Right forelimb (tissue), 1 donor: ENCODE data around the gene RNASE9.
"Not testable (repeated sequence)": the region's sequence is repeated elsewhere in the genome, so short reads cannot be mapped to it uniquely, and the experiment has no call there.

ENCODE experiments used
- DNase-seq: peaks from one replicate; pipeline ENCODE4 v3.0.0-alpha.2; 2018

Gene RNASE9

DNA sequence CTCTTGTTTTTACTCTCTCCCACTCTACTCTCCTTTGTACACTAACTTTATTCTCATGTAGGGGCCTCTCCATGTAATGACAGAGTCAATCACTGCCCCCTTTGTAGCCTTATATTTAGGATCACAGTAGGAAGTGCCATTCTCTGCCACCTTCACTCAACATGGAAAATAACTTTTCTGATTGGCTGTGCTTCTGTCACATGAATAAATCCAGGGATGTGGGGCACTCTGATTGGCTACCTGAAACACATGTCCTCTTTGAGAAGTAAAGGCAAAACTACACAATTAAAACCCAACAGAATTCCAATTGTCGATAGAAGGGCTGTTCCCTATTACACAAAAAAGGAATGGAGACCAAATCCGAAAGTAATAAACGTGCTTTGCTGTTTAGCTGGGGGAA, at the start of gene RNASE9:
RNASE9 (minus strand) TSS at position 87 of the 400 bp plus-strand sequence.
- DNase-seq = no peak

DNA sequence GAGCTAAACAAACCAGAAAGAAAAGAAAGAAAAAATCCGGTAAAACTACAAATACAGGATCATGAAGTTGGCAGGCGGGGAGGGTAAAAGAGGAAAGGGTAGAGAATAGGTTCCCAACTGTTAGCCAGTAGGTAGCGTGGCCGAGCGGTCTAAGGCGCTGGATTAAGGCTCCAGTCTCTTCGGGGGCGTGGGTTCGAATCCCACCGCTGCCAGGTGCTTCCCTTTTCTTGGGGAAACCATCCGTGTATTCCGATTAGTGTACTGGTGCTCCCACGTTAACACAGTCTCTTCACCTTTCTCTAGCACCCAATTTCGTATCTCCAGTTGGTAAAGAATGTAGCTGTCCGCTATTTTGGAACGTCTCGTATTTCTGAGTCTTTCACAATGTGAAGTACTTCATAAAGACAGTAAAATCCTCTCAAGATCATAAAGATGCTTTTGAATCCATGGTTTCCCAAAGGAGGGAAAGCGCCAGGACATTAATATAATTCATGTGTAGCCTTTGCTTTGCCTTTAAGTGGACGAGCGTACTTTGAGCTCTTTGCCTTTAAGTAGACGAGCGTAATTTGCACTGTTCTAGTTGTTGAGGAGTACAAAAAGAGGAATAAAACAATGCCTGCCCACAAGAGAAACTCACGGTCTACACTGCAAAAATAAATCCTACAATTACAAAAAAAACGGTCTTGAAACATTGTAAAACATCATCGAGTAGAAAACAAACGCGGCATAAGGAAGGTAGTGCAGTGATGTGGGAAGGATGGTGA, 49.3 kb upstream of the RNASE9 start:
- DNase-seq = peak; percentile 86

DNA sequence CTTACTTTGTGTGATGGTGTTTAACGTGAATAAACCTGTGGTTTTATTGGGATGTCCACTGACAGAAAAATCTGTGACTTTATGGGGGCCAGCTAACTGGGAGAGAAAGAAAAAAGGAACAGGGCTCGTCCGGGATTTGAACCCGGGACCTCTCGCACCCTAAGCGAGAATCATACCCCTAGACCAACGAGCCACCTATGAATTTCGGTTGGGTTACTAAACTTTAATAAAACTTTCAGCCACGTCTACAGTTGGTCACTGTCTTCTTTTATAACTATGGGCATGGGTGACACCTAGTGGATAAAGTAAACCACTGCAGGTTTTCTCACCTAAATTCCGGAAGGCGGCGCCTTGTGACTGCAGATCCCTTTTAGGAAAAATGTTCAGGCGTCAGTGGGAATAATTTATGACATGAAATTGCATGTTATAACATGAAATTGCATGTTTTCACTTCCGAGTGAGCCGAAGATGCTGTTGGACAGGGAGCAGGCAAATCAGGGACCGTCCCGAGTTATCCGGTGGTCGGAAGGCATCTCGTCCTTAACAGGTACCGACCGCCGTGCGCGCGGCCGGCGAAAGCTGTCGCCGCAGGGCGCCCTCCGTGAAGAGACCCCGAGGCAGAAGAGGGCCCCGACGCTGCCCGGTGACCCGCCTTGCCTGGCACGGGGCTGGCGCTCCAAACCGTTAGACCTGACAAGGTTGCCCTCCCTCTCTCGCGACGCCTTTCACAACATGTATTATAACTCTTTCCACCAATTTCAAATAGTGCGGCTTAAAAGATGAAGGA, 48.6 kb upstream of the RNASE9 start:
- peak; percentile 82 for DNase-seq

DNA sequence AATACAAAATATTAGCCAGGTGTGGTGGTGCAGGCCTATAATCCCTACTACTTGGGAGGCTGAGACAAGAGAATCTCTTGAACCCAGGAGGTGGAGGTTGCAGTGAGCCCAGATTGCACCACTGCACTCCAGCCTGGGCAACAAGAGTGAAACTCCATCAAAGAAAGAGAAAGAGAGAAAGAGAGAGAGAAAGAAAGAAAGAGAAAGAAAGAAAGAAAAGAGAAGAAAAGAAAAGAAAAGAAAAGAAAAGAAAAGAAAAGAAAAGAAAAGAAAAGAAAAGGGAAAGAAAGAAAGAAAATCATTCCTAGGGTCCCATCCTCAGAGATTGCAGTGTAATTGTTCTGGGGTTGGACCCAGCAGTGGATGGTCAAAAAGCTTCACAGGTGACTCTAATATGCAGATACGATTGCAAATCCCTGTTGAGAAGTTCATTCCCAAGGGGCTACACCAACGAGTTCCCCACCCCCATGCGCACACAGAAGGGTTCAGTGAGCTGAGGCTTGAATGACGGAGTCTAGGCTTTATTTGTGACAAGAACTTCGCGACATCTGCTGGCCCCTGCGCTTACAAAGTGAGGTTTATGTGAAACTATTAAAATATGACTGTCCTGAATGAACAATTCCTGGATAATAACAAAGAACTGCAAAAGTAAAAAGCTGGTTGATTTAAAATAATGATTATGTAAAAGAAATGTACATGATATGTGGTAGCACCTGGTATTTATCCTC, 47.7 kb upstream of the RNASE9 start:
- DNase-seq = no peak

DNA sequence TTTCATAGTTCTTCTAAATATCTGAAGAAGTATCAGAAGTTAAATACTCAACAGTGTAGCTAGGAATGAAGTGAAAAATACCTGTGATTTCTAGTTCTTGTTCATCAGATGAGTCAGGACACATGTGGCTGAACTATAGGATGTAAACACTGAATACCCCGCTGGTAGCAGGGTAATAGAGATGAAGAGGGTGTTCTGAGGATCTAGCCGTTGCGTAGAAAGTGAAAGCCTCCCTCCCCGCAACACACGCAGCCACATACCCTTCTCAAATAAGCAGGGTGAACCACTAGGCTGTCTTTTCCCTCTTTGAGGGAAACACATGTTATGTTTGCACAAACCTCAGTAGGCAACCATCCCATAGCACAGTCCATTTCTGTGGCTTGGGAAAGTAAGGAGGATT, 46.8 kb upstream of the RNASE9 start:
- DNase-seq = no peak

DNA sequence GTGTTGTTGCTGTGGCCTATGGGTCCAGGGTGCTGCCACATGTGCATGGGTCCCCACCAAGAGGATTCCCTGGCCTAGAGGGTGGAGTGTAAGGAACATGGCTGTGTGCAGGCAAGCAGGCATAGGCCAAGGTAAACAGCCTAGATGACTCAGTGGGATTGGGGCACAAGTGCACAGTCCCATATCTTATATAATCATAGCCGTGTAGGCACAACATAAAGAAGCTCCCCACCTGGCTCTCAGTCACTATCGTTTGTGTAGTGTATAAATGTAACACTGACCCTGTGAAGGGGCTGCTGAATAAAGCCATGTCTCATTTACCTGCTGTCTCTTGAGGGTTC, 46.0 kb upstream of the RNASE9 start:
- DNase-seq = no peak

DNA sequence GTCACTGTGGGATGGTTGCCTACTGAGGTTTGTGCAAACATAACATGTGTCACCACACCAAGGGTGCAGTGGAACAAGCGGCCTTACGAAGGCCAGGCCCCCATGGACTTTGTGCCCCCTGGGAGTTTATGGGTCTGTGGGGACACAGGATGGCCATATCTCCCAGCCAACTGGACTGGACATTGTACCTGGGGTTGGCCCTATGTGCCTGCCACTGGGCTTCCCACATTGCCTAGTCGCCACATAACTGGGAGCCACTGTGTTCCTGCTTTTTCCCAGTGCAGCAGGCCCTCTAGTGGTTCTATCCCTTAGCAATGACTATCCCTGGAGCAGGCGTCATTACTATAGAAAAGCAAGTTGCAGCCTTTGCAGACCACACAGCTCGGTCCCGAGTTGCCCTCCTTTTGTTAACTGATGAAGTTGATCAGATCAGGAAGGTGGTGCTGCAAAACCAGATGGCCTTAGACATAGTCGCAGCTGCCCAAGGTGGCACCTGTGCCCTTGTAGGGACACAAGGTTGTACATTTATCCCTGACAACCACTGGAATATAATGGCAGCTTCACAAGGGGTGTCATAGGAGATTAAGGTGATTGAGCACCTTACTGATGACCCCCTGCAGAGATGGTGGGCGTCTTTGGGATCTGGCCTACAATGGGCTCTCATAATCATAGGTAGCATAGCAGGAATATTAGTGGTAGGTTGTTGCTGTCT, 45.5 kb upstream of the RNASE9 start:
- no peak for DNase-seq

DNA sequence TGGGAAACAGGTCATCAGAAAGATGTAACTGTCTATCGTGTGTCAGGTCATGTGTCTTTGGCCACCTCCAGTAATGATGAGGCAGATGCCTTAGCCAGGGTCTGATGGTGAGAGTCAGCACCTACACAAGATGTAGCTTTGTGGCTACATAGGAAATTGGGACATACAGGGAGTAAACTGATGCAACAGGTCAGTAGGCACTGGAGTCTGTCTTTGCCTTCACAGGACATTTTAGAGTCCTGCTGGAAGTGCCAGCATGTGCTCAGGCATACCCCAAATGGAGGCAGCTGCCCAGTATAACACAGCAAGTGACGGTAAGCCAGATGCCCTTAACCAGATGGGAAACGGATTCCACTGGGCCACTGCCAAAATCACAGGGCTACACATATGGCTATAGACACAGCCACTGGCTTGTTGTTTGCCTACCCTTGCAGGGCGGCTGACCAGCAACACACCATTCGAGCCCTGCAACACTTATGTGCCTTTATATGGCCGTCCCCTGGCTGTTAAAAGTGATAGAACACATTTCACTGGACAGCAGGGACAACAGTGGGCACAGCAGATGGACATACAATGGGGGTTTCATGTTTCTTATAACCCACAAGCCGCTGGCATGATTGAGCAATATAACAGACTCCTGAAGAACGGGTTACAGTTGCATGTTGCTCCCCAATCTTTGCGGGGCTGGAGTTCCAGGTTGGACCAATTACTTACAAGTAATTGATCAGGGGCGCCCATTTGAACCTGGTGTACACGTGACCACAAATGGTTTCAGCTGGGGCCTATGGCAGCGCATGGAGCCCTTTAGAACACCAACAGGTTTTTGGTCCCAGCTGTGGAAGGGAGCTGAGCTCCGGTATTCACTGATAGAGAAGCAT, 43.2 kb upstream of the RNASE9 start:
- no peak for DNase-seq

DNA sequence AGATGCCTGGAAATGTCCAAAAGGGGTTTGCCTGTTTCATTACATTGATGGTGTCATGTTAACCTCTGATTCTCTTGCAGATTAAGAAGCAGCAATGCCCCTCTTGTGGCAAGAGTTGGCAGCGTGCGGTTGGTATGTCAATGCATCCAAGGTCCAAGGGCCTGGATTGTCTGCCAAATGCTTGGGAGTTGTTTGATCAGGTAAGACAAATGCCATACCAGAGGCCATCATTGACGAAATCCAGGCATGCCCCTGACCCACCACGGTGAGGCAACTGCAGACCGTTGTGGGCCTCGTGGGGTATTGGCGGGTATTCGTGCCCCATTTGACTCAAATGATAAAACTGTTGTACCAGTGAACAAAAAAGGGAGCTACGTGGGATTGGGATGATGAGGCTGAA, 41.7 kb upstream of the RNASE9 start:
- no peak for DNase-seq

DNA sequence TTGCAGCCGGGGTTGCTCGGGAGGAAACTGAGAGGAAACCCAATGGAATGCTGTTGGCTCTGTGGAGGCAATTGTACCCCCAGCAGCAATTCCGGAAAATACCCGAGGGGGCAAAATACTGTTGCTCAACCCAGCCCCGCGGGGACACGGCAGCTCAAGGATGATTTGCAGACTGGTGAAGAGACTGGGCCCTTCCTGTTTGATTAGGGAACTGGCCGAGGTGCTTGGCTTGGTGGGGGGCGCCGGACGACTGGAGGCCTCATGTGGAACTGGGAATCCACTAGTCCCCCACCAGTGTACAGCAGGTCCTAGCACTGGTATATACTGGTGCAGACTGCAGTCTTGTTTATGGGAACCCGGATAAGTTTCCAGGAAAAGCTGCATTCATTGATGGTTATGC, 40.7 kb upstream of the RNASE9 start:
- DNase-seq = no peak

DNA sequence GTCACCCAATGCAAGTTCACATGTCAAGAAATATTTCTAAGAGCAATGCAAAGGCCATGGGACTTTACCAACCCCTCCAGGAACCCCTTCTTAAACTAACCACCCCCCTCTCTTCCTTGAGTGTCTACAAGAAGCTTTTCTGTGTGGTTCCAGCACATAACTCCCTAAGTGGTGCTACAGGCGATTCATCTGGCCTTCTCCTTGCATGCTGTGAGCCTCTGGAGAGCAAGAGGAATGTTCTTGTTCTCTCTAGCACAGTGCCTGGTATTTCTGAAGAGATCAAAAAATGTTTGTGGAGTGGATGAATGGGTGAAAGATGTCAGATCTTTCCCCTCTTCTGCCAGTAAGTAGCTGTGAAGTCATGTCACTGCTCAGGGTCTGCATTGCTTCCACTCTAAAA, 36.3 kb upstream of the RNASE9 start:
- DNase-seq = no peak

DNA sequence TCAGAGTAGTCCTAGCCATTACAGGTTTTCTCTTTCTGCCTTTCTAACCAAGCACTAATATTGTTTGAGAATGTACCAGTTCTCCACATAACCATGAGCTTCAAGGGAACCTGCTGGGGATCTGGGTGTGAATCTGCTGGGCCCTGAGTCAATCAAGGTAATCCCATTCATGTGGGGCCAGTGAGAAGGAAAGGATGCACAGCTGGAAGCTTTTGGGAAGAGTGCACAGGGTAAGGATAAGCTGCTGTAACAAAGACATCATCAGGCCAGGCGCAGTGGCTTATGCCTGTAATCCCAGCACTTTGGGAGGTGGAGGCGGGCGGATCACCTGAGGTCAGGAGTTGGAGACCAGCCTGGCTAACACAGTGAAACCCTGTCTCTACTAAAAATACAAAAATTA, 34.9 kb upstream of the RNASE9 start:
- DNase-seq = not testable (repeated sequence)

DNA sequence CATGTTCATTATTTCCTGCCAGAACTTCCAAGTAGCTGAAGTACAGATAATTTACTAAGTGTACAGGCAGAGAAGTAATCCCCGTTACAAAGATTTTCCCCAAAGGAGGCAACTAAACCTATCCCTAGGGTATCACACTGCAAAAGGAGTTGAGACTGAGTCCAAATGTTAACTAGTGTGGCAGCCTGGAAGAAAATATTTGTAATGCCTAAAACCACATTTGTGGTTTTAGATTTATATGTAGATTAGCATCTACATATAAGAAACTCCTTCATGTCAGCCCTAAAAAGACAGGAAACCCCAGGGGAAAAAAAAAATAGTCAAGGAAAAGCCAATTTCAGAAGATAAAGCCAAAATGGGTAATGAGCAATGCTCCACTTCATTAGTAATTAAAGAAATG, 31.7 kb upstream of the RNASE9 start:
- DNase-seq = no peak

DNA sequence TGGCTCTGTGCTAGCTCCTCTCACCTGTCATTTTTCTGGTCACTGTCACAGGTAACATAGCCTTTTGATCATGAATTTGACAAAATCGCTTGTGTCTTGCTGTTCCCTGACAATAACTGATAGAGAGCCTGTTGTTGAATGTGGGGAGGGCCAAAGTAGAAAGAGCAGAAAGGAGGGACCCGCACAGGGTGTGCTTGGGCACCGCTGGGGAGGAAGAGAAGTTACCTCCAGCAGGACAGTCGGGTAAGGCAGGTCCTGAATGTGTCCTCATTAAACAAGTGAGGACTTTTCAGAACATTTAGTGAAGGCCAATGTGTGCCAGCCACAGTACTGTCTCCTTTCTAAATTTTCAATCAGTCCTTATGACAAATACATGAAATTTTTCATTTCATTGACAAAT, 30.4 kb upstream of the RNASE9 start, which contains the start of gene RNASE12:
RNASE12 (minus strand) TSS at position 142 of the 400 bp plus-strand sequence. CDS start 653 bp downstream, outside the sequence.
- no peak for DNase-seq

DNA sequence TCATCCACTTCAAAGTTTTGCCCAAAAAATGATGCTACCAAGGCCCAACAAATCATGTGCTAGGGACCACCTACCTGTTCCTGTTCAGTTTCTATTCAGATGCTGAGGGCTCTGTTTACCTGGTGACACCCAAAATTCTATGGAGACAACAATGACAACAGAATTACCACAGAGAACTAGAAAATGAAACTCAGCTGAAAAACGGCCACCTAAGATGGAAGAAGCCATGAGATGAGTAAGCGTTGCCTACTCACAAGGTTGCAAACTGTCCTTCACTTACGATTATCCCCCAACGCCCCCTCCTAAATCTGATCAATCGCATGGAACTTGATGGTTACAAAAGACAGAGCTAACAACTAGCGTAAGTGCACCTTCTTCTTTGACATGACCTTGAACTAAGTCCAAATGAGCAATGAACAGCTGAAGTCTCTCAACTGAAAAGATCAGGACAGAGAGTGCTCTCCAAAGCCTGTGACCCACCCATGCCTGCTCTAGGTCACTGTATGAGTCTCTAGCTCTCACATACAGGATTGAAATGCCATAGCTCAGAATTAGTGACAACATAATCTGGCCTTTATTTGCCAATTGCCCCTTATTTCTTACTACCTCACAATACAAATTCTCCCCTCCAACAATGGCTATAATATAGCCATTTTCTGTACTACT, 26.8 kb upstream of the RNASE9 start, which contains the start of gene RNASE11:
RNASE11 (minus strand) TSS at position 513 of the 666 bp plus-strand sequence.
- no peak for DNase-seq

DNA sequence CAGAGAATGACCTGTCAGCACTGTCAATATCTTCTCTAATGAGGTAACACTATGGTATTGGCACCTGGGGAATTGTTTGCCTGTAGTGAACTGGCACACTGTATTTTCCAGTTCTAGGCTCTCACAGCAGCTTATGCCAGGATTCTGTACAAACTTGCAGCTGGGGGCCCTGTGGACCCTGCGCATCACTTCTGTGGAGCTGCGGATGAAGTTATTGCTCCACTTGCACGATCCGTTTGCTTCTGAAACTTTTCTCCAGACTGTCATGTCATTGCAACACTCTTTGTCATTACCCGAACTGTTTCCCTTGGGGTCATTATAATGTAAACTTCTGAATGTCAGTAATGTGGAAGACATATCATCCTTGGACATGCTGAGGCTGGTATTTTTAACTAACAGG, 23.1 kb upstream of the RNASE9 start:
- DNase-seq = no peak

DNA sequence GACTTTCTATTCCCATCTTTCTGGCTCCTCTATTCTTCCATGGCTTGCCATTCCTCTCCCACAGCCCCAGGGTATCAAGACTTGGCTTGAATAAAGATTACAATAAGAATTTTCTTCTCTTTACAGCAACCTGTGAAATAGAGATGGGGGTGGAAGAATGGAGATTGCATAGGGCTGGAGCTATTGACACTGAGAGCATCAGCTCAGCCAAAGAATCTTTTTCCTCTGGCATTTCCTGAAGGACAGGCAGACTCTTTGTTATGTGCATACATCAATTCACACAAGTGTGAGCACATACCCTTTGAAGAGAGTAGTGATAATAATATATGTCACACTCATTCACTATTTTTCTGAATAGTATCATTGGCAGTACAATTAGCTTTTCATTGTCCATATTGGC, 22.3 kb upstream of the RNASE9 start:
- DNase-seq = no peak

DNA sequence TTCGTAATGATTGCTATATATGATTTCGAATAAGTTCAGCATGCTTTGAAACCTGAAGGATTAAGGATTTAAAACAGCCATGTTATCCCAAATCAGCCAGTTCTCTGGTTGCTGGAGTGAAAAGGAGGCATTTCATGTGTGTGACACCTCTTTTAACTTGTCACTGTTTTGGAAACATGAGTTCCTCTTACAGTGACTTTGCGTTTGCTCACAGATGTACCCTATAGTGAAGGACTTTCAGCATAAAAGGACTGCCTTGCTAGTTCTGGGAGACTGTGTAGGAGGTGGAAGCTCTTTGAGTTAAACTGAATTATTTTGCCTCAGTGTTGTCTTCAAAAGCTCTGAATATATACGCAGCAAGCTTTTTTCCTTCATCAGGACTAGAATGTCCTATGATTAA, 19.4 kb upstream of the RNASE9 start:
- no peak for DNase-seq

DNA sequence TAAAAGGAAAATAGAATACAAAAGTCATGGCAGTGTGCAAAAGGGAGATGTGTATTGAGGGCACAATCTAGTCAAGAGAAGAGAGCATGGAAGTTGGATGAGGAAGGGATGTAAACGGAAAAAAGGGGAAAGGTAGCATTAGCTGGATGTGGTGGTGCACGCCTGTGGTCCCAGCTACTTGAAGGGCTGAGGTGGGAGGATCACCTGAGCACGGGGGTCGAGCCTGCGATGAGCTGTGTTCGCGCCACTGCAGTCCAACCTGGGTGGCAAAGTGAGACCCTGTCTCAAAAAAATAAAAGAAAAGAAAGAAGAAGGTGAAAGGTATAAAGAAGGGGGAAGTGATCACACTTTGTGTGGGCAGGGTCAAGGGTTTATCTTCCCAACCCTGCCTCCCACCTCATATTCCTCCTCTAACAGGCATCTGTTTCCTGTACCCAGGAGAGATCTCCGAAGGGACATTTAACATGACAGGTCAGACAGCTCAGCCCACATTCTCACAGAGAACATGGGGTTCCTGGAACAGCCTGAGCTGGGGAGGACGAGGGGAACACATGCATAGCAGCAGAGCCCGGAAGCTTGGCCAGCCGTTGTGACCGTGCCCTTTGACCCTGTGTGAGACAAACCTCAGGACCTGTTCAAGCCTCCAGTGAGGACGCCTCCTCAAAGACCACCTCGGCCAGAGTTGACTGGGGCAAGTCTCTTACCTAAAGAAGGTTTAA, 18.1 kb upstream of the RNASE9 start:
- no peak for DNase-seq

DNA sequence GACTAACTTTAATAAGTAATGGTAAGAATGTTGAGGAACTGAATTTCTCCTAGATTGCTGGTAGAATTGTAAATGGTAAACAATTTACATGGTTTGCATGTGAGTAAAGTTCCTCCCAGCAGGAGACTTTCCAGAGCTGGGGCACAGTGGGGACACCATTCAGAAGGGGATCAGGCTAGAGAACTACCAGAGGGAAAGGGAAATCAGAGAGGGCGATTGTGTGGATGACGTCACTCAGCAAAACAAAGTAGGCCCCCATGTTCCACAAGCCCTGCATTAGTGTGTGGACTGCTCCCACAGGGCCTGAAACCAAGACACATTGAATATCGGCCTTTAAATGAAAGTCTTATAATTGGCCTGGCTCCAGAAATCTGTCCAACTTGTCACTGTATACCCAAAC, 17.5 kb upstream of the RNASE9 start:
- no peak for DNase-seq
